C4-2B (cell line): ENCODE measurements around the gene TASP1.

ENCODE experiments used
- CTCF ChIP-seq: fragments of 450-650 bp; conservative IDR thresholded peaks from 2 replicates; pipeline ENCODE4 v1.5.1; 2017; ENCODE audit warnings: mild to moderate bottlenecking
- ZFX ChIP-seq: fragments of 450-650 bp; IDR thresholded peaks from 2 replicates; pipeline ENCODE4 v1.6.1; 2017

GRCh38 chr20:13355941-13356486 is 282.7 kb downstream of the TASP1 start:
- TF ChIP-seq CTCF: no peak
- TF ChIP-seq ZFX: no peak
